GM13977 (cell line): Measurements from ENCODE around the gene PGF.

Experiments
- DNase-seq: peaks from one replicate; pipeline ENCODE4 v3.0.0; 2012; ENCODE audit warnings: low spot score
- in situ Hi-C: fragments of 300-500 bp; cut with MboI; formaldehyde crosslinking; loops from one replicate; pipeline ENCODE4 v1.12.0; 2022; ENCODE audit warnings: low sequenced_read_pairs, low pct_unique_long_range_greater_than_20kb, mixed read lengths, inconsistent platforms; ENCODE audit not compliant: unreplicated experiment
- TF ChIP-seq, protein P1 (sequence below): IDR thresholded peaks from 2 replicates; pipeline ENCODE4 v1.5.1; 2012; ENCODE audit warnings: mild to moderate bottlenecking, control low read depth; ENCODE audit not compliant: insufficient read depth; ENCODE audit errors: extremely low read depth, missing control alignments

The PGF gene

DNA sequence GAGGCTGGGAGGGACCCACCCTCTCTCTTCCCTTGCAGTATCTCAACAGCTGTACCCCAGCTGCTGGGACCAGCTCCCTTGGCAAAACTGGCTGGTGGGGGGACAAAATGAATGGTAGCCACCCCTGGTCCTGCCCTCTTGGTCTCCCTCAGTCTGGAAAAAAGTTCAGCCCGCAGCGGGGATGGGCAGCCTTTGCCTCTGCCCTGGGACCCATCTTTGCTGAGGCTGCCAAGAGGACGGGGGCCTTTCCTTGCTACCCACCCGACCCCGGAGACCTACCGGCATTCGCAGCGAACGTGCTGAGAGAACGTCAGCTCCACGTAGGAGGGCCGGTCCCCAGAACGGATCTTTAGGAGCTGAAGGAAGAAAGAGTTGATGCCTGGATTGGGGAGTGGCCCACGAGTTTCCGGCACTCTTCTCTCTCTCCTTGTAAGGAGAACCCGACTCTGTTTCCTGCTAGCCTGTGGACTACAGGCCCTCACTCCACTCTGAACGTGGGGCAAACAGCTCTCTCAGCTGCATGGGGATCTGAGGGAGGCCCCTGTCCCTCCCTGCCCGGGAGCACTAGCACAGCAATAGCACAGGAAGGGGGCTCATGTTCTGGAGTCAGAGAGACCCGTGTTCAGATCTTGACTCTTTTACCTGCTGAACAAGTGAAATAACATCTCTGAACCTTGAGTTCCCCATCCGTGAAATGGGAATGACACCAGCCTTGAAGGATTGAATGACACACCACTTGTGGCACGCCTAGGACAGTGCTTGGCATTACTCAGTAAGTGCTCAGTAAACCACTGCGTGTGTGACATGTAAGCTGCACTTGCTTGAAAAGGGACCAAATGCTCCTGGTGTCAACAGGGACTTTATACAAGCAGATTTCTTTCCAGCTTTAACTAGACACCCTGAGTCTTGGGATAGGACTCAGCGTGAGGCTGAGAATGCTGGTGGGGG lies 6.9 kb downstream of the PGF start:
- no peak for DNase-seq
- TF ChIP-seq, protein P1, sequence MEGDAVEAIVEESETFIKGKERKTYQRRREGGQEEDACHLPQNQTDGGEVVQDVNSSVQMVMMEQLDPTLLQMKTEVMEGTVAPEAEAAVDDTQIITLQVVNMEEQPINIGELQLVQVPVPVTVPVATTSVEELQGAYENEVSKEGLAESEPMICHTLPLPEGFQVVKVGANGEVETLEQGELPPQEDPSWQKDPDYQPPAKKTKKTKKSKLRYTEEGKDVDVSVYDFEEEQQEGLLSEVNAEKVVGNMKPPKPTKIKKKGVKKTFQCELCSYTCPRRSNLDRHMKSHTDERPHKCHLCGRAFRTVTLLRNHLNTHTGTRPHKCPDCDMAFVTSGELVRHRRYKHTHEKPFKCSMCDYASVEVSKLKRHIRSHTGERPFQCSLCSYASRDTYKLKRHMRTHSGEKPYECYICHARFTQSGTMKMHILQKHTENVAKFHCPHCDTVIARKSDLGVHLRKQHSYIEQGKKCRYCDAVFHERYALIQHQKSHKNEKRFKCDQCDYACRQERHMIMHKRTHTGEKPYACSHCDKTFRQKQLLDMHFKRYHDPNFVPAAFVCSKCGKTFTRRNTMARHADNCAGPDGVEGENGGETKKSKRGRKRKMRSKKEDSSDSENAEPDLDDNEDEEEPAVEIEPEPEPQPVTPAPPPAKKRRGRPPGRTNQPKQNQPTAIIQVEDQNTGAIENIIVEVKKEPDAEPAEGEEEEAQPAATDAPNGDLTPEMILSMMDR, result no peak
- in situ Hi-C loops, result no loop called here

DNA sequence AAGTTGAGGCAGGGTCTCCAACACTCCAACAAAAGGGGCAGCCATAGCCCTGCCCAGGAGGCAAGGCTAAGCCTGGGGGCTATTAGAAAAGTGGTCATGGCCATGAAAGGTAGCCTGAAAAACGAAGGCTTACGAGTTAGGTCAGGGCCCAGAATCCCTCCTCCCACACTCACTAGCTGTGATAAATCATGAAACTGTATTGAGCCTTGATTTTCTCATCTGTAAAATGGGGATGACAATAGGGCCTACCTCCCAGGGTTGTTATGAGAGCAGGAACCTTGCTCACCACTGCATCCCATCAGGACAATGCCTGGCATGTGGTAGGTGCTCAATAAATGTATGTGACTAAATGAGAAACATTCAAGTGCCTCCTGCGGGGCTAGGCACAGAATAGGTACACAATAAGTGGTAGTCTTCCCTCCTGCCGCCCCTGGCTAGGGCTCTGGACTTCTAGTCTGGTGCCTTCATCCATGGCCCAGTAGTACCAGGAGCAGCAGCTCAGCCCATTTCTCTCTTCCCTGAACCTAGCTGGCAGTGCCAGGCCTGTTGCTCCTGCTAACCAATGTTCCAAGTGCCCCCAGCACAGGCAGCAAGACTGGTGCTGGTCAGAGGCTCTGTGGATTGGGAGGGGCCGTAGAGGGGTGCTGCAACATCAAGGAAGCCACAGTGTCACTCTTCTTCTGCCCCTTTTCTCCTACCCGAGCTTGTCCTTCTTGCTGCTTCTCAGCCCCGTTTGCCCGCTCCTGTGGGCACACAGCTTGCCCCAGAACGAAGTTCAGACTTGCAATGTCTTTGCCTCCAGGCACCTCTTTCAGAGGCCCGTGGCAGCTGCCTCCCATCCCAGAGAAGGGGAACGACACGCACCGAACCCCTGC lies 7.8 kb downstream of the PGF start:
- TF ChIP-seq, protein P1, result no peak

DNA sequence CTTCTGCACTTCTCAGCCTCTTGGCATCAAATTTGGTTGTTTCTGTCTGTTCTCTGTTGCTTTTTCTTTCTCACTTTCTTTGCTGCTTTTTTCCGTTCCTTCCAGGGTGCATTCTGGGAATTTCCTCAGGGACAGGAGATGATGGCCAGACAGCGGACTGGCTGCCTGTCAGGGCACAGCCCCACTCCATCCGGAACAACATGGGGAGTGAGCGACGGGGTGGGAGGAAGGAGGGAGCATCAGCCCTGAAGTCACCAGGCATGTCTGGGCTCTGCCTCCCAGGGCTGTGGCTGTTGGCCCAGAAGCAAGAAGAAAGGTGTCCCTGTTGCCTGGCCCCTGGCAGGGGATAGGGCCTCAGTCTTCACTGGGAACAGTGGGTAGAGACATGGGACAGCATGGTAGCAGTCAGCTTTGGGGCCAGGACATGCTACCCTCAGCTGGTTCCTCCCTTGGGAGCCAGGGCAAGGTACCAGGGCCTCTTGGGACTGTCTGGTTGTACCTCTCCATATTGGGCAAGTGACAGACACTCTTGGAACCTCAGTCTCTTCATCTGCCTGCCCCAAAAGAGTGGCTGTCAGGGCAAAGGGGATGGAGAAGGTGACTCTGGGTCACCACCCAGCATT lies 8.6 kb downstream of the PGF start:
- TF ChIP-seq, protein P1, result no peak
- DNase-seq, result no peak
- in situ Hi-C loops, result no loop called here

More for the DNA sequence above, 7.8 kb downstream of the PGF start:
- no peak for DNase-seq
- in situ Hi-C loops, result no loop called here

DNA sequence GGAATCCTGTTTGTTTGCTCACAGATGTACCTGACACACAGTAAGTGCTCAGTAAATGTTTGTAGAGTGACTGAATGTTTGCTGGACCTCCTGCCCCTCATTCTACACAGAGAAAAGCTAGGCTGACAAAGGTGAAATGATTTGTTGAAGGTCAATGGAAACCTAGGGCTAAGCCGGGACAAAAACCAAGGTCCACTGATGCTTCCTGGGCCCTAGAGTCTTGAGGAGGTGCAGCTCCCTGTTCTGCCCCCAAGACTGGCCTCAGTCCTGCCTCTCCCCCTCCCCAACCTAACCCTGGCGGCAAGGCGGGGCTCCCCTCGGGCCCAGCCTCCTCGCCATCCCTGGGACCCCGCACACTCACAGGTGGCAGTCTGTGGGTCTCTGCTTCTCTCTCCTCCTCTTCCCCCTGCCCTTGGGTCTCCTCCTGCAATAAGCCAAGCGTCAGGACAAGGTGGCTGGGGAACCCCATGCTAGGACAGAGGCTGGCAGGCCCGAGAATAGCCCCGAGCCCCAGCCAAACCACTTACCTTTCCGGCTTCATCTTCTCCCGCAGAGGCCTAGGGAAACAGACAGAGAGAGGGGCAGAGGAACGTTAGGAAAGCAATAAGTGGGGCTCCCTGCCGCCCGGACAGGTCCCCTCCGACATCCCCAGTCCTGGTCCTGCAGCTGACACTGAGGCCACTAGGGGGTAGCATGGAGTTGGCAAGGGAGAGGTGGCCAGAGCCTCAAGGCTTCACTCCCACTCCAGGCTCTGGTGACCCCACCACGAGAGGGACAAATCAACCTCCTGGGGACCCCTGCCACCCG lies 9.3 kb downstream of the PGF start:
- DNase-seq, result peak; percentile 93
- TF ChIP-seq, protein P1, result peak; percentile 92

DNA sequence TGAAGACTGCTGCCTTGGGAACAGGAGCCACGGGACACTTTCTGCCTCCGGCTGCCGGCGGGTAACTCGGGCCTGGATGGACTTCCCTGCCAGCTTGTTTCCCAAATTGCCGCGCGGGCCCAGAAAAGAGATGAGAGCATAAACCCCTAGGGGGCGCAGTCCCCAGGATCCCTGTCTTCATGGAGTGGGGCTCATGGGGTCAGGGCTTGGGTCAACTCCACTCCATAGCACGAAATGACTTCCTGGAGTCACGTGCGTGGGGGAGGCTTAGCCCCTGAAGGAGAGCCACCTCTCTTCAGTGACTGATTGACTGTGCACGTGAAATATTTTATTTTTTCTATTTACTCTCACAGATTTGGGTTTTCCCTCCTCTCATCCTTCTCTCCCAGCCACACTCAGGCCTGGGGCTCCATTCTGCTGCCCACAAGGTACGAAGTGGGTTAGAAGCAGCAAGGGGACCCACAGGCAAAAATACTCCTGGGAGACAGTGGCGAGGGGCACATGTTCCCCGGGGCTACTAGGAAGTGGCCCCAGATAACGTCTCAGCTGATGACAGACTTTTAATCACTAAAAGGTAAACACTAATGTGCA lies 10.0 kb downstream of the PGF start:
- no peak for DNase-seq
- TF ChIP-seq, protein P1, result peak; percentile 57
- in situ Hi-C loops, result no loop called here

More for the DNA sequence above, 9.3 kb downstream of the PGF start:
- in situ Hi-C loops, result no loop called here
